Vagina (tissue), 2 donors: ENCODE data around the gene RBP5.

ENCODE experiments used
- POLR2A ChIP-seq, 2 donors: fragments of 450-650 bp; IDR thresholded peaks; one replicate each; pipeline ENCODE4 v1.6.1; 2017; ENCODE audit warnings: antibody characterized with exemption in 2 of 2, mild to moderate bottlenecking in 2 of 2, moderate library complexity in 2 of 2
- TF ChIP-seq, protein P1 (sequence below), 3 experiments: fragments of 450-650 bp in 2 of 3; fragments of 200-600 bp in 1 of 3; sonication (generic) in 1 of 3; IDR thresholded peaks; one replicate each; pipeline ENCODE4 v1.5.1; 2017 to 2019; ENCODE audit warnings: antibody characterized with exemption in 3 of 3, mild to moderate bottlenecking in 2 of 3, moderate library complexity in 2 of 3

DNA sequence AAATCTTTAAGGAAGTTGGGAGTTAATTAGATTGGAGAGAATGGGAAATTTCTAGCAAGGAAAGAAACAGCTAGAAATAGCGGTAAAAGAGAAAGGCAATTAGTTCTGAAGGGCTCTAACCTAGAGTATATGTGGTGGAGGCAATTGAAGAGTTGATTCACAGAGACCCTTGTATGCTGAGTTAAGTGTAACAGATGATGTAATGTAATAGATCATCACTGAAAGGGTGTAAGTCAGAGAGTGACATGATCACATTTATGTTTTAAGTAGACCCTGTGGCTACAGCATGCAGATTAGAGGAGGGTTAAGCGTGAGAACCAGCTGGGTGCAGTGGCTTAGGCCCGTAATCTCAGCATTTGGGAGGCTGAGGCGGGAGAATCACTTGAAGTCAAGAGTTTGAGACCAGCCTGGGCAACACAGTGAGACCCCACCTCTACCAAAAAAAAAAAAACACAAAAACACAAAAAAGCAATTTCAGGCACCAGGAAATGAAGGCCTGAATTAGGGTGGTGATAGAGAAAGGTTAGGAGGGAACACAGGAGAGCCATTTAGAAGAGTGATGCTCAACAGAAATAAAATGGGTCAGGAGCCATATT, 3.0 kb downstream of the RBP5 start:
- TF ChIP-seq, protein P1, sequence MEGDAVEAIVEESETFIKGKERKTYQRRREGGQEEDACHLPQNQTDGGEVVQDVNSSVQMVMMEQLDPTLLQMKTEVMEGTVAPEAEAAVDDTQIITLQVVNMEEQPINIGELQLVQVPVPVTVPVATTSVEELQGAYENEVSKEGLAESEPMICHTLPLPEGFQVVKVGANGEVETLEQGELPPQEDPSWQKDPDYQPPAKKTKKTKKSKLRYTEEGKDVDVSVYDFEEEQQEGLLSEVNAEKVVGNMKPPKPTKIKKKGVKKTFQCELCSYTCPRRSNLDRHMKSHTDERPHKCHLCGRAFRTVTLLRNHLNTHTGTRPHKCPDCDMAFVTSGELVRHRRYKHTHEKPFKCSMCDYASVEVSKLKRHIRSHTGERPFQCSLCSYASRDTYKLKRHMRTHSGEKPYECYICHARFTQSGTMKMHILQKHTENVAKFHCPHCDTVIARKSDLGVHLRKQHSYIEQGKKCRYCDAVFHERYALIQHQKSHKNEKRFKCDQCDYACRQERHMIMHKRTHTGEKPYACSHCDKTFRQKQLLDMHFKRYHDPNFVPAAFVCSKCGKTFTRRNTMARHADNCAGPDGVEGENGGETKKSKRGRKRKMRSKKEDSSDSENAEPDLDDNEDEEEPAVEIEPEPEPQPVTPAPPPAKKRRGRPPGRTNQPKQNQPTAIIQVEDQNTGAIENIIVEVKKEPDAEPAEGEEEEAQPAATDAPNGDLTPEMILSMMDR (IDR thresholded peaks at IDR 0.05) = no peak
- no peak for TF ChIP-seq POLR2A (IDR thresholded peaks at IDR 0.05)
